Liver (tissue), 9 donors: ENCODE results near the gene PCMT1. TPM values are rescaled to one million over a fixed set of nuclear protein-coding genes. Genes with fewer than 3 reads are reported as not detected.
"Not testable (repeated sequence)": the region's sequence is repeated elsewhere in the genome, so short reads cannot be mapped to it uniquely, and the experiment has no call there.

Experiments
- DNase-seq: peaks from one replicate; pipeline ENCODE4 v3.0.0-alpha.2; 2017; ENCODE audit warnings: low spot score
- H3K27ac ChIP-seq, 2 donors: one replicate each; pipeline ENCODE4 v1.7.0; 2013; ENCODE audit warnings: inconsistent platforms in 2 of 2, low read length in 2 of 2, control low read depth in 1 of 2, low read depth in 1 of 2, mild to moderate bottlenecking in 1 of 2
- H3K27me3 ChIP-seq, 4 donors: one replicate each; pipeline versions ENCODE4 v1.6.1 to v1.7.0; 2013; ENCODE audit warnings: low read length in 3 of 4, inconsistent platforms in 1 of 4, mild to moderate bottlenecking in 1 of 4, moderate library complexity in 1 of 4; ENCODE audit not compliant: control insufficient read depth in 4 of 4, insufficient read depth in 4 of 4
- H3K36me3 ChIP-seq, 4 donors: one replicate each; pipeline versions ENCODE4 v1.6.1 to v1.7.0; 2013; ENCODE audit warnings: low read length in 3 of 4, mild to moderate bottlenecking in 3 of 4, low read depth in 1 of 4, moderate library complexity in 1 of 4; ENCODE audit not compliant: control insufficient read depth in 4 of 4, insufficient read depth in 3 of 4
- H3K4me1 ChIP-seq, 4 donors: one replicate each; pipeline versions ENCODE4 v1.6.1 to v1.7.0; 2013; ENCODE audit warnings: low read length in 3 of 4, mild to moderate bottlenecking in 3 of 4, moderate library complexity in 1 of 4; ENCODE audit not compliant: control insufficient read depth in 4 of 4, insufficient read depth in 4 of 4
- H3K4me3 ChIP-seq, 3 donors: one replicate each; pipeline versions ENCODE4 v1.6.1 to v1.7.0; 2013; ENCODE audit warnings: low read length in 3 of 3, control low read depth in 1 of 3, low read depth in 1 of 3, mild to moderate bottlenecking in 1 of 3
- H3K9ac ChIP-seq, 2 donors: one replicate each; pipeline ENCODE4 v1.7.0; 2013; ENCODE audit warnings: low read length in 2 of 2, mild to moderate bottlenecking in 2 of 2, moderate library complexity in 2 of 2, control low read depth in 1 of 2, low read depth in 1 of 2
- H3K9me3 ChIP-seq, 4 donors: one replicate each; pipeline versions ENCODE4 v1.6.1 to v1.7.0; 2013; ENCODE audit warnings: low read length in 3 of 4; ENCODE audit not compliant: control insufficient read depth in 4 of 4
- EGR1 ChIP-seq, 2 donors: IDR thresholded peaks; 2 replicates each; pipeline ENCODE4 v1.6.1; 2016 to 2018; ENCODE audit warnings: antibody characterized with exemption in 2 of 2, low read depth in 2 of 2
- FOXA1 ChIP-seq: IDR thresholded peaks from 2 replicates; pipeline ENCODE4 v1.6.1; 2016; ENCODE audit warnings: antibody characterized with exemption
- GABPA ChIP-seq, 2 donors: IDR thresholded peaks in 1 of 2; conservative IDR thresholded peaks in 1 of 2; 2 replicates each; pipeline ENCODE4 v1.6.1; 2016; ENCODE audit warnings: antibody characterized with exemption in 2 of 2, mild to moderate bottlenecking in 1 of 2, moderate library complexity in 1 of 2
- HNF4A ChIP-seq, 2 donors: conservative IDR thresholded peaks; 2 replicates each; pipeline ENCODE4 v1.6.1; 2016; ENCODE audit warnings: antibody characterized with exemption in 2 of 2, mild to moderate bottlenecking in 2 of 2
- HNF4G ChIP-seq: IDR thresholded peaks from 2 replicates; pipeline ENCODE4 v1.6.1; 2016; ENCODE audit warnings: antibody characterized with exemption
- JUND ChIP-seq, 2 donors: IDR thresholded peaks; 2 replicates each; pipeline ENCODE4 v1.6.1; 2016; ENCODE audit warnings: antibody characterized with exemption in 2 of 2
- RAD21 ChIP-seq, 2 donors: IDR thresholded peaks; 2 replicates each; pipeline ENCODE4 v1.6.1; 2016; ENCODE audit warnings: antibody characterized with exemption in 2 of 2, mild to moderate bottlenecking in 2 of 2
- SP1 ChIP-seq: IDR thresholded peaks from 2 replicates; pipeline ENCODE4 v1.6.1; 2018; ENCODE audit warnings: antibody characterized with exemption, mild to moderate bottlenecking
- TAF1 ChIP-seq: conservative IDR thresholded peaks from 2 replicates; pipeline ENCODE4 v1.6.1; 2016; ENCODE audit warnings: antibody characterized with exemption, mild to moderate bottlenecking
- YY1 ChIP-seq: IDR thresholded peaks from 2 replicates; pipeline ENCODE4 v1.6.1; 2016; ENCODE audit warnings: antibody characterized with exemption, mild to moderate bottlenecking
- WGBS: extraction: QIAGEN DNeasy Blood & Tissue Kit; methylation state at CpG from one replicate; pipeline ENCODE4 v1.1.7; 2013; 5-methylcytosine and 5-hydroxymethylcytosine counted together
- polyA plus RNA-seq, 2 donors: library from polyadenylated mRNA; stranded (reverse) in 1 of 2; unstranded in 1 of 2; fragments of 200-250 nt in 1 of 2; fragments of >200 nt in 1 of 2; fragmentation: Nextera tagmentation in 1 of 2; extraction: Ambion mirVana in 1 of 2; gene quantifications; one replicate each; pipeline versions ENCODE4 v1.2.1 to v1.2.3, GENCODE V29; 2013 to 2015
- total RNA-seq, 2 donors: library from RNA; depleted of rRNA; stranded (reverse); fragments of >200 nt; gene quantifications; one replicate each; pipeline ENCODE4 v1.2.3, GENCODE V29; 2014
- TF ChIP-seq, protein P1 (sequence below): fragments of 150-350 bp; IDR thresholded peaks from 2 replicates; pipeline ENCODE4 v1.5.1; 2017; ENCODE audit warnings: improper control_type of control experiment, low read depth, low read length; ENCODE audit not compliant: missing input control
- TF ChIP-seq, protein P2 (sequence below): IDR thresholded peaks from 2 replicates; pipeline ENCODE4 v1.6.1; 2016; ENCODE audit warnings: antibody characterized with exemption
- TF ChIP-seq, protein P3 (sequence below): IDR thresholded peaks from 2 replicates; pipeline ENCODE4 v1.6.1; 2016; ENCODE audit warnings: antibody characterized with exemption
- TF ChIP-seq, protein P4 (sequence below): IDR thresholded peaks from 2 replicates; pipeline ENCODE4 v1.6.1; 2016; ENCODE audit warnings: antibody characterized with exemption, mild to moderate bottlenecking
- donor health status: healthy.
- donor health status: healthy.
- donor health status: healthy.
- donor health status: healthy.
- donor health status: healthy.

PCMT1 gene
- total and polyA plus RNA-seq, 4 donors, result 56.8 to 78.8 (median 75.0) TPM

DNA sequence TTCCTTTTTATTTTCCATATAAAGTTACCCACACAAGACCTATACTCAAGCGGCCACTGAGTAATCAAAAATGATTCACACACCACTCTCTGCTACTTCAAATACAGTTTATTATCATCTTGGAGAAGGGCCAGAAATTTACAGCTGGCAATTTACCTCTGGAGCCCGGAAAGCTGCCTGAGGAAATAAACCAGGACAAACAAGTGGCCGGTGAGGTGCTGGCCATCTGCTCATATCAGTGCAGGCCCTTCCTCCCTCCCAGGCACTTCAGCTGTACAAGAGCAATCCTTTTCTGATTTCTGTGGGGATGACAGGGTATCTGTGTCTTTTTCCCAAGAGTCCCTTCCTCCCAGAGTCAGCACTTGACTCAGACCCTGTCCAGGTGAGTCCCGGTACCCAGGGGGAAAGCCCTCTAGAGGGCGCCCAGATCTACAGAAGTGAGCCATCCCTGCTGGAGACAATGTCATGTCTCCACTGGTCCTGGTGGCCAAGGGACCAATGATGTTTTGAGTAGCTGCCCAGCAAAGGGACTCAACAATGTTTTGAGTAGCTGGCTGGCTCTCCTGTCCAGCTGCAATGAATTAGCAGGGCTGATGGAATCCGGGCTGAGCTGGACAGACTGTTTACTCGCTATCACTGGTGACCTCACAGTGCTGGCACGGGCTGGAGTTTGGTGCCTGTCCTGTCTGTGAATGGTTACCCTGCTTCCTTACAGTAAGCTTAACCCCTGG lies 91.0 kb downstream of the PCMT1 start (continued):
- no peak for TF ChIP-seq GABPA (IDR thresholded peaks at IDR 0.05 in 1 of 2, conservative IDR thresholded peaks at IDR 0.05 in 1 of 2)

GRCh38 chr6:149842331-149842730 lies 92.8 kb downstream of the PCMT1 start:
- WGBS, result 89% methylated on average over 7 of the region's 7 CpGs
- H3K36me3 ChIP-seq, result peaks cover 0 to 3% (median 0%) of the 10 kb centered on the region in 4 donors
- no peak overlapping the region for H3K27ac ChIP-seq
- H3K9ac ChIP-seq, result no peak overlapping the region
- no peaks in the 10 kb centered on the region for H3K27me3 ChIP-seq
- TF ChIP-seq, protein P1, sequence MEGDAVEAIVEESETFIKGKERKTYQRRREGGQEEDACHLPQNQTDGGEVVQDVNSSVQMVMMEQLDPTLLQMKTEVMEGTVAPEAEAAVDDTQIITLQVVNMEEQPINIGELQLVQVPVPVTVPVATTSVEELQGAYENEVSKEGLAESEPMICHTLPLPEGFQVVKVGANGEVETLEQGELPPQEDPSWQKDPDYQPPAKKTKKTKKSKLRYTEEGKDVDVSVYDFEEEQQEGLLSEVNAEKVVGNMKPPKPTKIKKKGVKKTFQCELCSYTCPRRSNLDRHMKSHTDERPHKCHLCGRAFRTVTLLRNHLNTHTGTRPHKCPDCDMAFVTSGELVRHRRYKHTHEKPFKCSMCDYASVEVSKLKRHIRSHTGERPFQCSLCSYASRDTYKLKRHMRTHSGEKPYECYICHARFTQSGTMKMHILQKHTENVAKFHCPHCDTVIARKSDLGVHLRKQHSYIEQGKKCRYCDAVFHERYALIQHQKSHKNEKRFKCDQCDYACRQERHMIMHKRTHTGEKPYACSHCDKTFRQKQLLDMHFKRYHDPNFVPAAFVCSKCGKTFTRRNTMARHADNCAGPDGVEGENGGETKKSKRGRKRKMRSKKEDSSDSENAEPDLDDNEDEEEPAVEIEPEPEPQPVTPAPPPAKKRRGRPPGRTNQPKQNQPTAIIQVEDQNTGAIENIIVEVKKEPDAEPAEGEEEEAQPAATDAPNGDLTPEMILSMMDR, result no peak
- TF ChIP-seq, protein P2, sequence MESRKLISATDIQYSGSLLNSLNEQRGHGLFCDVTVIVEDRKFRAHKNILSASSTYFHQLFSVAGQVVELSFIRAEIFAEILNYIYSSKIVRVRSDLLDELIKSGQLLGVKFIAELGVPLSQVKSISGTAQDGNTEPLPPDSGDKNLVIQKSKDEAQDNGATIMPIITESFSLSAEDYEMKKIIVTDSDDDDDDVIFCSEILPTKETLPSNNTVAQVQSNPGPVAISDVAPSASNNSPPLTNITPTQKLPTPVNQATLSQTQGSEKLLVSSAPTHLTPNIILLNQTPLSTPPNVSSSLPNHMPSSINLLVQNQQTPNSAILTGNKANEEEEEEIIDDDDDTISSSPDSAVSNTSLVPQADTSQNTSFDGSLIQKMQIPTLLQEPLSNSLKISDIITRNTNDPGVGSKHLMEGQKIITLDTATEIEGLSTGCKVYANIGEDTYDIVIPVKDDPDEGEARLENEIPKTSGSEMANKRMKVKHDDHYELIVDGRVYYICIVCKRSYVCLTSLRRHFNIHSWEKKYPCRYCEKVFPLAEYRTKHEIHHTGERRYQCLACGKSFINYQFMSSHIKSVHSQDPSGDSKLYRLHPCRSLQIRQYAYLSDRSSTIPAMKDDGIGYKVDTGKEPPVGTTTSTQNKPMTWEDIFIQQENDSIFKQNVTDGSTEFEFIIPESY, result no peak
- TF ChIP-seq, protein P3, sequence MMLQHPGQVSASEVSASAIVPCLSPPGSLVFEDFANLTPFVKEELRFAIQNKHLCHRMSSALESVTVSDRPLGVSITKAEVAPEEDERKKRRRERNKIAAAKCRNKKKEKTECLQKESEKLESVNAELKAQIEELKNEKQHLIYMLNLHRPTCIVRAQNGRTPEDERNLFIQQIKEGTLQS, result no peak
- no peak for TF ChIP-seq SP1
- TF ChIP-seq TAF1, result no peak
- no peak for TF ChIP-seq RAD21 (IDR thresholded peaks at IDR 0.05)
- TF ChIP-seq EGR1 (IDR thresholded peaks at IDR 0.05; ENCODE audit: low read depth in 2 of 2), result no peak
- no peak overlapping the region for H3K4me3 ChIP-seq
- H3K4me1 ChIP-seq, result peaks cover 0 to 9% (median under 1%) of the 10 kb centered on the region in 4 donors
- H3K9me3 ChIP-seq, result no peaks in the 10 kb centered on the region
- DNase-seq, result no peak

GRCh38 chr6:149843051-149843633 lies 93.6 kb downstream of the PCMT1 start:
- peaks cover 0 to 3% (median 0%) of the 10 kb centered on the region in 4 donors for H3K36me3 ChIP-seq
- TF ChIP-seq HNF4A (conservative IDR thresholded peaks at IDR 0.05) (no peak), JUND (IDR thresholded peaks at IDR 0.05) (no peak), FOXA1 (no peak), HNF4G (no peak), TAF1 (no peak), YY1 (no peak), GABPA (IDR thresholded peaks at IDR 0.05 in 1 of 2, conservative IDR thresholded peaks at IDR 0.05 in 1 of 2) (no peak)
- TF ChIP-seq, protein P4, sequence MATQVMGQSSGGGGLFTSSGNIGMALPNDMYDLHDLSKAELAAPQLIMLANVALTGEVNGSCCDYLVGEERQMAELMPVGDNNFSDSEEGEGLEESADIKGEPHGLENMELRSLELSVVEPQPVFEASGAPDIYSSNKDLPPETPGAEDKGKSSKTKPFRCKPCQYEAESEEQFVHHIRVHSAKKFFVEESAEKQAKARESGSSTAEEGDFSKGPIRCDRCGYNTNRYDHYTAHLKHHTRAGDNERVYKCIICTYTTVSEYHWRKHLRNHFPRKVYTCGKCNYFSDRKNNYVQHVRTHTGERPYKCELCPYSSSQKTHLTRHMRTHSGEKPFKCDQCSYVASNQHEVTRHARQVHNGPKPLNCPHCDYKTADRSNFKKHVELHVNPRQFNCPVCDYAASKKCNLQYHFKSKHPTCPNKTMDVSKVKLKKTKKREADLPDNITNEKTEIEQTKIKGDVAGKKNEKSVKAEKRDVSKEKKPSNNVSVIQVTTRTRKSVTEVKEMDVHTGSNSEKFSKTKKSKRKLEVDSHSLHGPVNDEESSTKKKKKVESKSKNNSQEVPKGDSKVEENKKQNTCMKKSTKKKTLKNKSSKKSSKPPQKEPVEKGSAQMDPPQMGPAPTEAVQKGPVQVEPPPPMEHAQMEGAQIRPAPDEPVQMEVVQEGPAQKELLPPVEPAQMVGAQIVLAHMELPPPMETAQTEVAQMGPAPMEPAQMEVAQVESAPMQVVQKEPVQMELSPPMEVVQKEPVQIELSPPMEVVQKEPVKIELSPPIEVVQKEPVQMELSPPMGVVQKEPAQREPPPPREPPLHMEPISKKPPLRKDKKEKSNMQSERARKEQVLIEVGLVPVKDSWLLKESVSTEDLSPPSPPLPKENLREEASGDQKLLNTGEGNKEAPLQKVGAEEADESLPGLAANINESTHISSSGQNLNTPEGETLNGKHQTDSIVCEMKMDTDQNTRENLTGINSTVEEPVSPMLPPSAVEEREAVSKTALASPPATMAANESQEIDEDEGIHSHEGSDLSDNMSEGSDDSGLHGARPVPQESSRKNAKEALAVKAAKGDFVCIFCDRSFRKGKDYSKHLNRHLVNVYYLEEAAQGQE, result no peak
- TF ChIP-seq, protein P3, result no peak
- no peak for DNase-seq
- H3K9me3 ChIP-seq, result no peaks in the 10 kb centered on the region
- no peak overlapping the region for H3K9ac ChIP-seq
- no peak overlapping the region for H3K27ac ChIP-seq
- no peak overlapping the region for H3K4me3 ChIP-seq
- no peaks in the 10 kb centered on the region for H3K27me3 ChIP-seq
- 79% methylated on average over 10 of the region's 10 CpGs for WGBS
- peaks cover 0 to 9% (median under 1%) of the 10 kb centered on the region in 4 donors for H3K4me1 ChIP-seq

- not testable (repeated sequence) for H3K9me3 ChIP-seq, H3K9ac ChIP-seq, H3K36me3 ChIP-seq, H3K27me3 ChIP-seq, H3K4me1 ChIP-seq, DNase-seq, H3K4me3 ChIP-seq, H3K27ac ChIP-seq
- WGBS, result 97% methylated on average over 4 of the region's 4 CpGs
These were observed 94.5 kb downstream of the PCMT1 start for GRCh38 chr6:149844036-149844435.
